Stimulated activated CD8-positive, alpha-beta memory T cell treated with anti-CD3 and anti-CD28 coated beads, Interleukin-12 subunit alpha, Interleukin-12 subunit beta, amount 100 ng/mL, for 4 hours (primary cell): ENCODE data around the gene EFNB2.

Experiments
- DNase-seq: peaks from one replicate; pipeline ENCODE4 v3.0.0-alpha.2; 2020; ENCODE audit warnings: low read depth

EFNB2 gene

GRCh38 chr13:106499896-106500295 is 35.6 kb downstream of the EFNB2 start:
- no peak for DNase-seq

DNA sequence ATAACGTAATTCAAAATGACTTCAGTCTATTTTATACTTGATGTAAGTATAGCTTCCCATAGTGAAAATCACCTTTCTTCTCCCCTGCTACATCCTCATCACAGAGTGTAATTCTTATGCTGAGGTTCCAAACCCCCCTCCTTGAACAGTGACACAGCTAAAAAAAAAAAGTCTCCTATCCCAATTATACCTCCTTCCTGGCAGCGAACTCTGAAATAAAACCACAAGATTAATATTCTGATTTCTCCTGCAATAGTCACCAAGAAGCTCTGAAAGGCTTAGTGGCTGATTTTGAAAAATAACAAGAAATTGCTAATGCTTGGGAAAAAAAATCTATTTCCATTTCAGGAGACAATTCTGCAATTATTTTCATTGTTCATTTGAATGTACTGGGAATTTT is 36.3 kb downstream of the EFNB2 start:
- no peak for DNase-seq

DNA sequence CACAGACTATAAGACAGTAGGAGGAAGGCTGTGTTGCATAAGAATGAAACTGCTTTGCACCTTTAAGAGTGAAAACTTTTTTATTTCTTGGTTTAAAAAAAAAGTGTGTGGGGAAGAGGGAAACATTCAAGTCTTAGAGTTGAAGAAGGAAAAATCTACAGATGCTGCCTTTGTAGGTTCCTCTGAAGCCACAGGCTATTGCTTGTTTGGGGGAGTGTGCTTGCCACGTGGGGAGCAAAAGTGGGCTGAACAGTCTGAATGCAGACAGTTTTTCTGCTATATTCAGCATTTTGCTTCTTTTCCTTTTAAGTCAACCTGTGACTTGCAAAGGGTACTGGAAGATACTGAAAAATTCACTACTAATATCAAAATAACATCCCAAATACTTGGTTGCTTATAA is 36.9 kb downstream of the EFNB2 start:
- DNase-seq: no peak

GRCh38 chr13:106498158-106498557 is 37.3 kb downstream of the EFNB2 start:
- DNase-seq: no peak

- DNase-seq: no peak
Measured at GRCh38 chr13:106497079-106497478, 38.4 kb downstream of the EFNB2 start.

- no peak for DNase-seq
Measured at GRCh38 chr13:106496072-106496997, 39.1 kb downstream of the EFNB2 start.

GRCh38 chr13:106494936-106495335 is 40.5 kb downstream of the EFNB2 start:
- no peak for DNase-seq

DNA sequence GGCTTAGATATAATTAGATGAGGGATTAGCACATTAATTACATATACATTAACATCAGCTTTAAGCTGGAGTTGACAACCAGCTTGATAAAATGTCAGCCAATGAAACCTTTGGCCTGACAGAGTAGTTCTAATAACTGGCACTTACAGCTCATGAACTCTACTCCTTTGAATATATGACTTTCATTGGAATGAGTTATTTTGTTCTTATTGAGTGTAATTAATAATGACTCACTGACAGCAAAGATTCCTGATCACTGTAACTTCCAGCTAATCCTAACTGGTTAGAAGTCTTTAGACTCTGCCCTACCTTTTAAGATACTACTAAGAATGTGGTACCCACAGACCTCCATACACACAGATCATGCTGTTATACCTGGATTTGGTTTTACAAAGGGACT is 41.0 kb downstream of the EFNB2 start:
- DNase-seq: no peak

- DNase-seq: no peak
Measured at GRCh38 chr13:106493533-106494220, 41.8 kb downstream of the EFNB2 start.

DNA sequence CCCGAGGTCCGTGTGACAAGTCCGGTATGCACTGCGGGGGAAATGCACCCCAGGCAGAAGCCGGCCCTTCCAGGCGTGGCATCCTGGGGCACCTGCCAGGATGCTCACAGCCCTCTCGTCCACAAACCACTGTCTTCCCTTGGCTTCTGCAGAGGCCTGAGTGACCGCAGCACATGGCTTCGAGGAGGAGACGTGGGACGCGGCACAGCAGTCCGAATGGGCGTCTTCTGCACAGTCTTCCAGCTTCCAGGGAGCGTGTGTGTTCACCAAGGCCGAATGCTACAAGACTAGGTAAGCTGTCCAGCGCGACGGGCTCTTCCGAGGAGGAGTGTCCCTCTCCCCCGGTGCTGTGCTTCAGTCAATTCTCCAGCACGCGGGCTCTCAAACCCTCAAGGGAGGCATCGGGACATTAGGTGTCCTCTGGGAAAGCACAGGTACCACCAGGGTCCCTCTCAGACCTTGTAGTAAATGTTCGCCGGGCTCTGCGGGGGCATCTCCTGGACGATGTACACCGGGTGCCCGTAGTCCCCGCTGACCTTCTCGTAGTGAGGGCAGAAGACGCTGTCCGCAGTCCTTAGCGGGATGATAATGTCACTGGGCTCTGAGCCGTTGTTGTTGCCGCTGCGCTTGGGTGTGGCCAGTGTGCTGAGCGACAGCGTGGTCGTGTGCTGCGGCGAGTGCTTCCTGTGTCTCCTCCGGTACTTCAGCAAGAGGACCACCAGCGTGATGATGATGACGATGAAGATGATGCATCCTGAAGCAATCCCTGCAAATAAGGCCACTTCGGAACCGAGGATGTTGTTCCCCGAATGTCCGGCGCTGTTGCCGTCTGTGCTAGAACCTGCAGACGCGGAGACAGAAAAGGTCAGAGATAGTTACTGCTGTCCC is 42.6 kb downstream of the EFNB2 start:
- DNase-seq: no peak

- no peak for DNase-seq
Measured at GRCh38 chr13:106491928-106492587, 43.4 kb downstream of the EFNB2 start.

- DNase-seq: no peak
Measured at GRCh38 chr13:106491463-106491862, 44.0 kb downstream of the EFNB2 start.

- no peak for DNase-seq
Measured at GRCh38 chr13:106490569-106491321, 44.7 kb downstream of the EFNB2 start.

DNA sequence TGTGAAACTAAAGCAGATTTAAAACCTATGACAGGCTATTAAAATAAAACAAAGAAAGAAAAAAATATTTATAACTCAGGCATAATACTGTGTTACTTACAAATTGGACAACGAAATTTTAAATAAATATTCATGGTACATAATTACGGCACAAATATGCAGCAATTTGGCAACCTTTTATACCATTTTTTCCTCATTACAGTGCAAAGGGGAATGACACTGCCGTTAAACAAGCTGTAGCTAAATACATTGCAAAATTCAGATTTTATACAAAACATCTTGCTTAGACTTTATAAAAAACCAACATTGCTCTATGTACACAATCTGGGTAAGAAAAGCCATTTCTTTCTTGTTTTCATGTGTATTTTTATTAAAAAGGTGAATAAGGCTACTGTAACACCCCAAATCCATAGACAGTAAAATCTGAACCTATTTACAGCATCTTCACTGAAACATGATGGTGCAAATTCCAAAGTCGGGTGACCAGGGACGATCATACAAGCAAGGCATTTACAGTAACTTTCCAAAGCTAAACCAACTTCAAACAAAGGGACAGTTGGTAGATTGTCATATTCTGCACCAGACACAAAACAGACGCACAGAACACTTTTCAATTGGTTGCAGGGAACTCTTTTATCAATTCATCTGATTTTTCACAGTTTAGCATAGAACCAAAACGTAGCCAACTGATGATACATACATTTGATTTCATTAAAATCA is 45.5 kb downstream of the EFNB2 start:
- no peak for DNase-seq

DNA sequence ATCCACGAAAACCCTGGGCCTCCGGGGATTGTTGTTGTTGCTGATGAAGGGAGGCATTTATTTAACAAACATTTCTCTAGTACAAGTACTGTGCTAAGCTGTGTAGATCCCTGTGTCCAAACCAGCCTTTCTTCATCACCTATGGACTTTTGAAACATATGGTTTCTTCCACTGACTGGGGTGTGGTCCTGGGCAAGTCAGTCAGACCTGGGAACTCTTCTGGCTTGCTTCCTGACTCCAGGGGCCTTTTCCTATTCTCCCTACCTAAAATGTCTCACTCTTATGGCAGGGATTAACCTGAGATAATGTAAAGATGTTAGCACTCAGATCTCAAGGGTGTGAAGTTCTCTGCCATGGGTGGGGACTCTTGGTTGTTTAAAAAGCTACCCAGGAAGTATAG is 46.8 kb downstream of the EFNB2 start:
- DNase-seq: no peak

- no peak for DNase-seq
Measured at GRCh38 chr13:106488076-106488475, 47.4 kb downstream of the EFNB2 start.

DNA sequence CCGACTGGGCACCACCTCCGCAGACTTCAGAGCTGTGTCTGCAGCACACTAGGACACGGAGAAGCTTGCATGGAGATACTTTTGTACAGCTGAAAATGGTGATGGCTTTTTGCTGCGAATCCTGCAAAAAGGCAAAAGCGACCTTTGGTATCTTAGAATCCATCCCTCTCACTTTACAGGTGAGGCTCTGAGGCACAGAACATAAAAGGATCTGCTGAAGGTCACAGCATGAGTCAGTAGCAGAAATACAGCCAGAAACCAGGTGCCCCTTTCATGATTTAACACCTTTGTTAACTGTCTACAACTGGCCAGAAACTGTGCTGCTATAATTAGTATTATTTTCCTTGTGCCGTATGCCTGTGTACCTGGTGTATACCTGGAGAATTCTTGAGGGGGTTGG is 48.3 kb downstream of the EFNB2 start:
- DNase-seq: no peak

GRCh38 chr13:106486287-106486686 is 49.2 kb downstream of the EFNB2 start:
- no peak for DNase-seq

- no peak for DNase-seq
Measured at GRCh38 chr13:106484537-106485193, 50.8 kb downstream of the EFNB2 start.

- no peak for DNase-seq
Measured at GRCh38 chr13:106484084-106484483, 51.4 kb downstream of the EFNB2 start.
